Progenitor cell of endocrine pancreas (in vitro differentiated cells): Measurements from ENCODE around the gene USP31. TPM values are rescaled to one million over a fixed set of nuclear protein-coding genes. Genes with fewer than 3 reads are reported as not detected.

Experiments used
- DNase-seq: peaks from one replicate; pipeline ENCODE4 v3.0.0; 2021; ENCODE audit warnings: low spot score; ENCODE audit not compliant: unreplicated experiment
- H3K27ac Mint-ChIP-seq: 2 replicates; pipeline ENCODE4 v1.8.0; 2021; ENCODE audit warnings: mild to moderate bottlenecking, moderate library complexity, mixed read lengths
- H3K27me3 Mint-ChIP-seq: 2 replicates; pipeline ENCODE4 v1.8.0; 2021; ENCODE audit warnings: mixed read lengths
- H3K36me3 Mint-ChIP-seq: 2 replicates; pipeline ENCODE4 v1.8.0; 2022; ENCODE audit warnings: mixed read lengths; ENCODE audit not compliant: insufficient read depth
- H3K4me1 Mint-ChIP-seq: 2 replicates; pipeline ENCODE4 v1.8.0; 2021; ENCODE audit warnings: low read depth, mixed read lengths
- H3K4me3 Mint-ChIP-seq: 2 replicates; pipeline ENCODE4 v1.8.0; 2021; ENCODE audit warnings: low read depth, mild to moderate bottlenecking, moderate library complexity, mixed read lengths
- H3K9me3 Mint-ChIP-seq: 2 replicates; pipeline ENCODE4 v1.8.0; 2021; ENCODE audit warnings: low read depth, mixed read lengths
- total RNA-seq: library from RNA; stranded (reverse); gene quantifications from 2 replicates; pipeline ENCODE4 v1.2.1, GENCODE V29; 2021
- TF ChIP-seq, protein P1 (sequence below): fragments of 200-600 bp; sonication (generic); IDR thresholded peaks from one replicate; pipeline ENCODE4 v1.5.0; 2021; ENCODE audit warnings: antibody characterized with exemption, mild to moderate bottlenecking; ENCODE audit not compliant: unreplicated experiment

USP31 gene
- total RNA-seq, 1 donor from 2014 or later = 10.5 TPM

DNA sequence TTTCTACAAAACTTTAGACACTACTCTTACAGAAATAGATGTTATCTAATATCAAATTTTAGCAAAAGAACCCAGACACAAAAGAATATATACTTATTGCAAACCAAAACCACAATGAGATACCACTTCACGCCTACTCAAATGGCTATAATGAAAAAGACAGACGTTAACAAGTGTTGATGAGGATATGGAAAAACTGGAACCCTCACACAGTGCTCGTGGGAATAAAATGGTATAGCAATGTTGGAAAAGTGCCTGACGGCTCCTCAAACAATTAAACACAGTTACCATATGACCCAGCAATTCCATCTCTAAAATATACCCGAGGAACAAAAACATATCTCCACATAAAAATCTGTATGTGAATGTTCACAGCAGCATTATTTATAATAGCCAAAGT is 27.1 kb downstream of the USP31 start:
- no peak overlapping the region for H3K4me3 Mint-ChIP-seq
- TF ChIP-seq, protein P1, sequence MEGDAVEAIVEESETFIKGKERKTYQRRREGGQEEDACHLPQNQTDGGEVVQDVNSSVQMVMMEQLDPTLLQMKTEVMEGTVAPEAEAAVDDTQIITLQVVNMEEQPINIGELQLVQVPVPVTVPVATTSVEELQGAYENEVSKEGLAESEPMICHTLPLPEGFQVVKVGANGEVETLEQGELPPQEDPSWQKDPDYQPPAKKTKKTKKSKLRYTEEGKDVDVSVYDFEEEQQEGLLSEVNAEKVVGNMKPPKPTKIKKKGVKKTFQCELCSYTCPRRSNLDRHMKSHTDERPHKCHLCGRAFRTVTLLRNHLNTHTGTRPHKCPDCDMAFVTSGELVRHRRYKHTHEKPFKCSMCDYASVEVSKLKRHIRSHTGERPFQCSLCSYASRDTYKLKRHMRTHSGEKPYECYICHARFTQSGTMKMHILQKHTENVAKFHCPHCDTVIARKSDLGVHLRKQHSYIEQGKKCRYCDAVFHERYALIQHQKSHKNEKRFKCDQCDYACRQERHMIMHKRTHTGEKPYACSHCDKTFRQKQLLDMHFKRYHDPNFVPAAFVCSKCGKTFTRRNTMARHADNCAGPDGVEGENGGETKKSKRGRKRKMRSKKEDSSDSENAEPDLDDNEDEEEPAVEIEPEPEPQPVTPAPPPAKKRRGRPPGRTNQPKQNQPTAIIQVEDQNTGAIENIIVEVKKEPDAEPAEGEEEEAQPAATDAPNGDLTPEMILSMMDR = no peak
- H3K9me3 Mint-ChIP-seq = no peaks in the 10 kb centered on the region
- no peak overlapping the region for H3K27ac Mint-ChIP-seq
- no peaks in the 10 kb centered on the region for H3K27me3 Mint-ChIP-seq
- DNase-seq = no peak
- no peaks in the 10 kb centered on the region for H3K4me1 Mint-ChIP-seq
- H3K36me3 Mint-ChIP-seq = no peaks in the 10 kb centered on the region

DNA sequence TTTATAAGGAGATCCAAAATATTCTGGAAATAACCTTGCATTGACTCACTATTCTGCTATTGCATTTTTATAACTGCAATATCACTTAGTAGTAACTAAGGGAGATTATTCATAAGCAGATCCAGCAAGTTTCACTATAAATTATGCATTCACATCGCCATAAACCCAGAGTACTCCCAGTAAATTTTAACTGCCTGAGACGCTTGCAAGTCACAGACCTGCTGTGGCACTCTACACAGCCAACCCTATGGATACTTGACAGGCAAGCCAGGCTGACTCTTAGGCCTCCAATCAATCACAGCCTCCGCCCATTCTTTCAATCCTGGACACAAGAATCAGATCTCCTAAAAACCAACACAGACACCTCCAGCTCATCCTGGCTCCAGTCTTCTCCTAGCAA is 28.2 kb downstream of the USP31 start:
- no peak overlapping the region for H3K4me3 Mint-ChIP-seq
- no peaks in the 10 kb centered on the region for H3K4me1 Mint-ChIP-seq
- TF ChIP-seq, protein P1 = no peak
- H3K27ac Mint-ChIP-seq = no peak overlapping the region
- no peaks in the 10 kb centered on the region for H3K36me3 Mint-ChIP-seq
- H3K27me3 Mint-ChIP-seq = no peaks in the 10 kb centered on the region
- DNase-seq = no peak
- H3K9me3 Mint-ChIP-seq = no peaks in the 10 kb centered on the region

DNA sequence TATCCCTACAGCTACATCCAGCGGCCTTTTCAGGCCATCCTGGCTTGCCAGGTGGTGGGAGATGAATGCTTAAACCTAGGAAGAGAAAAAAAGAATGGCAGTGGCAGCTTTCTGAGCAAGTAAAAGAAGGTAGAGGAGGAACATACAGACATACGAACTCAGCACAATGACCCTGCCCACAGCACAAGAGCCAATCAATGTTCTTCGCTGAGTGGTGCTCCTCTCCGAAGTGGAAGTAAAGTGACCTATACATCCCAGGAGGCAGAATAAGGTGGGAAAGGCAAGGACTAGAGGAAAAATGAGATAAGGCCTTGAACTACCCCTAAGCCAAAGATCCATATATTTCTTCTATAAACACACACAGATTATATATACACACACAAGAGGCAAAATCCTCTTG is 28.7 kb downstream of the USP31 start:
- Mint-ChIP-seq H3K4me3 (no peak overlapping the region), H3K4me1 (no peaks in the 10 kb centered on the region), H3K27me3 (no peaks in the 10 kb centered on the region), H3K9me3 (no peaks in the 10 kb centered on the region), H3K27ac (no peak overlapping the region), H3K36me3 (no peaks in the 10 kb centered on the region)
- TF ChIP-seq, protein P1 = no peak
- DNase-seq = no peak

DNA sequence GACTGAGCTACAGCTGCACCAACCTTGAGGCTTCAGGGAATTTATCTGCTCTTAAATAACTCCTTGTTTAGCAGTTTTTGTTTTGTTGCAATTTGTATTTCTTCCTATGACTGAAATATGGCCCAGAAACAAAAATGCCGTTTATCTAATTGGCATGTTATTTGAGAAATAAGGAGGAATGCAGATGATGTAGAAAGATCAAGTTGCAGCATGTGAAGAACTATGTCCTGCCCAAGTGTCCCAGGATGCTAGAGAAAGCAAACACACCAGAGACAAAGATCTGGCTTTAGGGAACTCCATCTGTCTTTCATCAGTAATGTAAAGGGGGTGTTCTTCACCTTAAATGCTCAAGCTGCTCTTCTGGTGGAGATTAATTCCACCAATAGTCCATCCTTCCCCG is 29.7 kb downstream of the USP31 start:
- no peak for DNase-seq
- no peaks in the 10 kb centered on the region for H3K9me3 Mint-ChIP-seq
- no peaks in the 10 kb centered on the region for H3K4me1 Mint-ChIP-seq
- H3K4me3 Mint-ChIP-seq = no peak overlapping the region
- no peak overlapping the region for H3K27ac Mint-ChIP-seq
- no peaks in the 10 kb centered on the region for H3K36me3 Mint-ChIP-seq
- H3K27me3 Mint-ChIP-seq = no peaks in the 10 kb centered on the region
- TF ChIP-seq, protein P1 = no peak

DNA sequence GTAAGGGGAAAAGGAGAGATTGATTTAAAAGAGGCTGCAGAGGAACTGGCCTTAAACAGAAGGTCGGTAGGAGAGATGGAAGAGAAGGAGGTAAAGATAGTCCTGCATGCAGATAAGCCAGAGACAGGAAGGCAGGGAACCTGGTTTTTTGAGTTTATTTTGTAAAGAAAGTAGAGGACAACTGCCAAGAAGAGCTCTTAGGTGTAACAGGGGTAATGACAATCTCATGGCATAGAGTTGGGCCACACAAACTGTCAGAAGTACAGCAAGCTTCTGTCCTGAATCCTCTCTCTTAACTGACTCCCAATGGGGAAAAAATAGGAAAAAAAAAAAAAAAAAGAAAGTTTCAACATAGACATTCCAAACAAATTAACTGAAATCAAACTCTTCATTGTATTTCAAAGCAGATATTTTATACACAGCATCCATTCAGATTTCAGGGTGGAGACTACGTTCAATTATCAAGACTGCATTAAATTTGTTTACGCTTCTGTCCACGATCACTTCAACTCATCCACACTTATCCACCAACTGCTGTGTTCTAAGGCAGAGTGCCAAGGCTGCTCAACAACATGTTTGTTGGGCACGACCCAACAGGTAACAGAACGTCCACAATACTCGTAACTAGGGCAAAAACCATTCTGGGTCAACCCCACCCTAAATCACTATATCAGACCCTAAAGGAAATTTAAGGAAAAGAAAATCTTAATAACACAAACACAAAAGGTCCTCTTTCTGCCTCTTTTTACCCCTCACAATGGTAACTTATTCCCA is 34.9 kb downstream of the USP31 start:
- no peaks in the 10 kb centered on the region for H3K4me1 Mint-ChIP-seq
- H3K9me3 Mint-ChIP-seq = no peaks in the 10 kb centered on the region
- H3K27ac Mint-ChIP-seq = no peak overlapping the region
- no peaks in the 10 kb centered on the region for H3K36me3 Mint-ChIP-seq
- no peak for DNase-seq
- TF ChIP-seq, protein P1 = no peak
- H3K4me3 Mint-ChIP-seq = no peak overlapping the region
- H3K27me3 Mint-ChIP-seq = no peaks in the 10 kb centered on the region
